Astrocyte (in vitro differentiated cells and primary cell): Measurements from ENCODE around the gene RCOR1. TPM values are rescaled to one million over a fixed set of nuclear protein-coding genes. Genes with fewer than 3 reads are reported as not detected.

Experiments
- DNase-seq: peaks from one replicate; pipeline ENCODE4 v3.0.0-alpha.2; 2010; ENCODE audit warnings: low read depth
- FAIRE-seq: peaks from 2 replicates; lab custom pipeline; 2011; peaks lifted over from hg19 to GRCh38; lab: Jason Lieb, UNC
- H2AFZ ChIP-seq: 2 replicates; pipeline ENCODE4 v1.6.0; 2012; ENCODE audit warnings: low read depth, low read length, inconsistent platforms
- H3K27ac ChIP-seq: 2 replicates; pipeline ENCODE4 v1.5.1; 2011; ENCODE audit warnings: low read depth, low read length, inconsistent platforms
- H3K27me3 ChIP-seq: 2 replicates; pipeline ENCODE4 v1.6.0; 2011; ENCODE audit warnings: low read length, inconsistent platforms; ENCODE audit not compliant: insufficient read depth
- H3K36me3 ChIP-seq: 2 replicates; pipeline ENCODE4 v1.5.1; 2011; ENCODE audit warnings: low read length, inconsistent platforms; ENCODE audit not compliant: insufficient read depth
- H3K4me1 ChIP-seq: 2 replicates; pipeline ENCODE4 v1.5.1; 2011; ENCODE audit warnings: low read length, inconsistent platforms; ENCODE audit not compliant: insufficient read depth
- H3K4me2 ChIP-seq: 2 replicates; pipeline ENCODE4 v1.6.0; 2012; ENCODE audit warnings: low read length, inconsistent platforms
- H3K4me3 ChIP-seq: 2 replicates; pipeline ENCODE4 v1.5.1; 2011; ENCODE audit warnings: low read depth, mild to moderate bottlenecking, low read length, inconsistent platforms; ENCODE audit not compliant: insufficient read depth
- H3K79me2 ChIP-seq: 2 replicates; pipeline ENCODE4 v1.6.0; 2012; ENCODE audit warnings: mild to moderate bottlenecking, low read length, inconsistent platforms; ENCODE audit not compliant: insufficient read depth
- H3K9ac ChIP-seq: 2 replicates; pipeline ENCODE4 v1.6.0; 2012; ENCODE audit warnings: mild to moderate bottlenecking, low read length, inconsistent platforms
- H3K9me3 ChIP-seq: 2 replicates; pipeline ENCODE4 v1.5.1; 2012; ENCODE audit warnings: low read depth, mild to moderate bottlenecking, low read length, inconsistent platforms; ENCODE audit not compliant: insufficient read depth
- H4K20me1 ChIP-seq: 2 replicates; pipeline ENCODE4 v1.6.0; 2012; ENCODE audit warnings: low read length, inconsistent platforms; ENCODE audit not compliant: insufficient read depth
- H3K27ac Mint-ChIP-seq: one replicate; pipeline ENCODE4 v1.8.0; 2021; ENCODE audit warnings: mild to moderate bottlenecking, mixed read lengths; ENCODE audit not compliant: unreplicated experiment
- H3K27me3 Mint-ChIP-seq: one replicate; pipeline ENCODE4 v1.8.0; 2021; ENCODE audit warnings: low read depth, mixed read lengths; ENCODE audit not compliant: unreplicated experiment
- H3K36me3 Mint-ChIP-seq: one replicate; pipeline ENCODE4 v1.8.0; 2021; ENCODE audit warnings: low read depth, mixed read lengths; ENCODE audit not compliant: unreplicated experiment
- H3K4me1 Mint-ChIP-seq: one replicate; pipeline ENCODE4 v1.8.0; 2021; ENCODE audit warnings: low read depth, mixed read lengths; ENCODE audit not compliant: unreplicated experiment
- H3K4me3 Mint-ChIP-seq: one replicate; pipeline ENCODE4 v1.8.0; 2021; ENCODE audit warnings: mild to moderate bottlenecking, moderate library complexity, mixed read lengths; ENCODE audit not compliant: unreplicated experiment
- H3K9me3 Mint-ChIP-seq: one replicate; pipeline ENCODE4 v1.8.0; 2021; ENCODE audit warnings: mild to moderate bottlenecking, mixed read lengths; ENCODE audit not compliant: unreplicated experiment
- EZH2 ChIP-seq: IDR thresholded peaks from 2 replicates; pipeline ENCODE4 v1.6.1; 2012; ENCODE audit warnings: mild to moderate bottlenecking, low read length, inconsistent platforms; ENCODE audit not compliant: insufficient read depth
- total RNA-seq: library from RNA; stranded (reverse); gene quantifications from 2 replicates; pipeline ENCODE4 v1.2.1, GENCODE V29; 2021
- TF ChIP-seq, protein P1 (sequence below): IDR thresholded peaks from 2 replicates; pipeline ENCODE4 v1.5.1; 2011; ENCODE audit warnings: low read depth, mild to moderate bottlenecking, inconsistent platforms, low read length, moderate library complexity; ENCODE audit not compliant: insufficient read depth

RCOR1 gene
- total RNA-seq, 1 donor from 2014 or later, result 31.0 TPM

DNA sequence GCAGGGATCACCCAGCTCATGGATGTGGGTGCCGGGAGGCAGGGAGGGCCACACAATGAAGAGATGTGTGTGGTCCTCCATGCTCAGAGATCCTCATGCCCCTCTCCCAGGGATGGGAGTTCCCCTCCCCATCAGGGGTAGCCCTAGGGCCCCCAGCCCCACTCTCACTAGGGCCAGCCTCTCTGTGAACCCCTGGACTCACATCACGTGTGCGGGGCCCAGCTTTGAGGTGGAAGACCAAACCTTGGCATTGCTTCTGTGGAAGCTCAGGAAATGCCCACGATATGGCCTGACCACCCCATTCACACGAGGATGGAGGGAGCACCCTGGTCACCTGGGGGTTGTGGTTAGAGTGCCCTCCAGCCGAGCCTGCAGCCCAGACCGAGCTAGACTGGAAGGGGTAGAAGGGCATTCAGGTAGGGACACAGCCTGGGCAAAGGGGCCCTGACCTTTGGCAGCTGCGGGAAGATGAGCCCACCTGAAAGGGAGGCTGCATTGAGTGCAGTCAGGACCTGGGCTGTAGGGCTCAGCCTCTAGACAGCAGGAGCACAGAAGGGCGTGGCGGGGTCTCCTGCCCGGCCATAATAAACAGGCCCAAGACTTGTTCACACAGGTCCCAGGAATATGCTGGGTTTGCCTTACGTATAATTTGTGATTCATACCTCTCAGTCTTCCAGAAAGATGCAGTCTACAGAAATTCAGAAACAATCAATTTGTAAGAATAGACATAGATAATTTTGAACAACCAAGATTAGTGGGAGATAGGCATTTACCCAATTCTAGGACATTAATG, 34.8 kb upstream of the RCOR1 start:
- DNase-seq (no peak), FAIRE-seq (no peak)
- no peak overlapping the region for H3K27ac ChIP-seq
- TF ChIP-seq EZH2, result no peak
- TF ChIP-seq, protein P1, sequence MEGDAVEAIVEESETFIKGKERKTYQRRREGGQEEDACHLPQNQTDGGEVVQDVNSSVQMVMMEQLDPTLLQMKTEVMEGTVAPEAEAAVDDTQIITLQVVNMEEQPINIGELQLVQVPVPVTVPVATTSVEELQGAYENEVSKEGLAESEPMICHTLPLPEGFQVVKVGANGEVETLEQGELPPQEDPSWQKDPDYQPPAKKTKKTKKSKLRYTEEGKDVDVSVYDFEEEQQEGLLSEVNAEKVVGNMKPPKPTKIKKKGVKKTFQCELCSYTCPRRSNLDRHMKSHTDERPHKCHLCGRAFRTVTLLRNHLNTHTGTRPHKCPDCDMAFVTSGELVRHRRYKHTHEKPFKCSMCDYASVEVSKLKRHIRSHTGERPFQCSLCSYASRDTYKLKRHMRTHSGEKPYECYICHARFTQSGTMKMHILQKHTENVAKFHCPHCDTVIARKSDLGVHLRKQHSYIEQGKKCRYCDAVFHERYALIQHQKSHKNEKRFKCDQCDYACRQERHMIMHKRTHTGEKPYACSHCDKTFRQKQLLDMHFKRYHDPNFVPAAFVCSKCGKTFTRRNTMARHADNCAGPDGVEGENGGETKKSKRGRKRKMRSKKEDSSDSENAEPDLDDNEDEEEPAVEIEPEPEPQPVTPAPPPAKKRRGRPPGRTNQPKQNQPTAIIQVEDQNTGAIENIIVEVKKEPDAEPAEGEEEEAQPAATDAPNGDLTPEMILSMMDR, result no peak
- no peaks in the 10 kb centered on the region for H3K9me3 ChIP-seq
- H3K36me3 Mint-ChIP-seq, result no peaks in the 10 kb centered on the region
- no peak overlapping the region for H3K27ac Mint-ChIP-seq
- H3K79me2 ChIP-seq, result no peaks in the 10 kb centered on the region
- H3K4me1 ChIP-seq, result peaks cover 4% of the 10 kb centered on the region
- no peaks in the 10 kb centered on the region for H3K4me1 Mint-ChIP-seq
- H3K9me3 Mint-ChIP-seq, result no peaks in the 10 kb centered on the region
- no peaks in the 10 kb centered on the region for H4K20me1 ChIP-seq
- H3K9ac ChIP-seq, result no peak overlapping the region
- no peak overlapping the region for H3K4me3 Mint-ChIP-seq
- H3K4me2 ChIP-seq, result no peak overlapping the region
- H3K4me3 ChIP-seq, result no peak overlapping the region
- peaks cover 7% of the 10 kb centered on the region for H3K27me3 Mint-ChIP-seq
- no peaks in the 10 kb centered on the region for H3K27me3 ChIP-seq
- H3K36me3 ChIP-seq, result no peaks in the 10 kb centered on the region
- no peak overlapping the region for H2AFZ ChIP-seq

DNA sequence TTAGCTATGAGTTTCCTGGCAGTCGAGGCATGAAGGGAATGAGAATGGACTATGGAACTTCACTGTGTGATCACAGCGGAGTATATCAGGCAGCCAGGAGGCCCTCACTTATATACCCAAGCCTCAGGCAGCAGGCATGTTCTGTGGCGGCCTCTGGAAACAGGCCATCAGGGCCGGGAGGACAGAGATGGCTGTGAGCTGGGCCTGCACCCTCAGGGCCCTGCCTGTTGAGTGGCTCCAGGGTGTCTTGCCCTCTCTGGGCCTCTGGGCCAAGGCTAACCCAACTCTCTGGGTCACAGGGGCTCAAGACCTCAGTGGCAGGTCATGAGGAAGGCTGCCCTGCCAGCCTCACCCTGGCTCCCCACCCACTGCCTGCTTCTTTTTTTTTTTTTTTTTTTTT, 33.9 kb upstream of the RCOR1 start:
- Mint-ChIP-seq H3K4me1 (no peaks in the 10 kb centered on the region), H3K27me3 (peaks cover 7% of the 10 kb centered on the region), H3K9me3 (peaks cover 2% of the 10 kb centered on the region), H3K36me3 (no peaks in the 10 kb centered on the region), H3K27ac (no peak overlapping the region), H3K4me3 (no peak overlapping the region)
- no peaks in the 10 kb centered on the region for H3K79me2 ChIP-seq
- peaks cover 4% of the 10 kb centered on the region for H3K4me1 ChIP-seq
- H3K36me3 ChIP-seq, result no peaks in the 10 kb centered on the region
- H3K4me2 ChIP-seq, result no peak overlapping the region
- no peaks in the 10 kb centered on the region for H3K27me3 ChIP-seq
- H3K4me3 ChIP-seq, result no peak overlapping the region
- no peak overlapping the region for H2AFZ ChIP-seq
- no peaks in the 10 kb centered on the region for H4K20me1 ChIP-seq
- FAIRE-seq, result no peak
- H3K27ac ChIP-seq, result no peak overlapping the region
- H3K9ac ChIP-seq, result no peak overlapping the region
- DNase-seq, result no peak
- TF ChIP-seq, protein P1, result no peak
- no peak for TF ChIP-seq EZH2
- no peaks in the 10 kb centered on the region for H3K9me3 ChIP-seq
